Bronchial epithelial cell (primary cell): ENCODE data around the gene OR5AS1. TPM values are rescaled to one million over a fixed set of nuclear protein-coding genes. Genes with fewer than 3 reads are reported as not detected.

Experiments used
- DNase-seq: peaks from one replicate; pipeline ENCODE4 v3.0.0-alpha.2; 2010; ENCODE audit warnings: low read depth
- FAIRE-seq: peaks from 2 replicates; lab custom pipeline; 2011; peaks lifted over from hg19 to GRCh38; lab: Jason Lieb, UNC
- H3K27me3 ChIP-seq: 2 replicates; pipeline ENCODE4 v1.5.1; 2011; ENCODE audit warnings: low read length; ENCODE audit not compliant: control insufficient read depth, insufficient read depth
- H3K36me3 ChIP-seq: 2 replicates; pipeline ENCODE4 v1.5.1; 2011; ENCODE audit warnings: low read length; ENCODE audit not compliant: control insufficient read depth, insufficient read depth
- H3K4me3 ChIP-seq: 2 replicates; pipeline ENCODE4 v1.5.1; 2011; ENCODE audit warnings: mild to moderate bottlenecking, low read depth, low read length, control low read depth
- total RNA-seq: library from RNA; depleted of rRNA; stranded (reverse); fragments of >200 nt; gene quantifications from 2 replicates; pipeline ENCODE4 v1.2.1, GENCODE V29; 2014
- TF ChIP-seq, protein P1 (sequence below): IDR thresholded peaks from 2 replicates; pipeline ENCODE4 v1.5.1; 2011; ENCODE audit warnings: mild to moderate bottlenecking, moderate library complexity, low read length, control low read depth, inconsistent platforms; ENCODE audit not compliant: insufficient read depth, severe bottlenecking

Gene OR5AS1
- not detected in 2 replicates for total RNA-seq

DNA sequence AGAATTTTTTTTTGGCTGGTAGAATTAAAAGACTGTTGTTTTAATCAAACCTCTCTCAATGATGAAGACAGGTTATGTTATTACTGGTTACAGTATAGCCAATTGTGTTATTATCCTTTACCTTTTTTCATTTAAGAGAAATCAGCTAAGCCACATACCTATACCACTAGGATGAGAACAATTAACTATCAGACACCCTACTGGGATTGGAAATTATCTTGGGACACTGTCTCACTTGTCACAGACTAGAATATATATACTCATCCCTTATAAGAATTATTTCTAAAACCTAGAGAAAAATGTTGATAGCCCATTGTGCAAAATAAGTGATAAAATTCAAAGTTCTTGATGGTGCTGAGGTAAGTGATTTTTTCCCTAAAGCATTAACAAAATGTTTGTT lies at the start of gene OR5AS1:
Gene OR5AS1 (plus strand): TSS at position 301 of the 400 bp plus-strand sequence. CDS start 2,765 bp downstream, outside the sequence.
- H3K27me3 ChIP-seq = no peaks in the 10 kb centered on the region
- H3K36me3 ChIP-seq = no peaks in the 10 kb centered on the region
- H3K4me3 ChIP-seq = no peak within 1 kb of the TSS
- FAIRE-seq (no peak), DNase-seq (no peak)
- TF ChIP-seq, protein P1, sequence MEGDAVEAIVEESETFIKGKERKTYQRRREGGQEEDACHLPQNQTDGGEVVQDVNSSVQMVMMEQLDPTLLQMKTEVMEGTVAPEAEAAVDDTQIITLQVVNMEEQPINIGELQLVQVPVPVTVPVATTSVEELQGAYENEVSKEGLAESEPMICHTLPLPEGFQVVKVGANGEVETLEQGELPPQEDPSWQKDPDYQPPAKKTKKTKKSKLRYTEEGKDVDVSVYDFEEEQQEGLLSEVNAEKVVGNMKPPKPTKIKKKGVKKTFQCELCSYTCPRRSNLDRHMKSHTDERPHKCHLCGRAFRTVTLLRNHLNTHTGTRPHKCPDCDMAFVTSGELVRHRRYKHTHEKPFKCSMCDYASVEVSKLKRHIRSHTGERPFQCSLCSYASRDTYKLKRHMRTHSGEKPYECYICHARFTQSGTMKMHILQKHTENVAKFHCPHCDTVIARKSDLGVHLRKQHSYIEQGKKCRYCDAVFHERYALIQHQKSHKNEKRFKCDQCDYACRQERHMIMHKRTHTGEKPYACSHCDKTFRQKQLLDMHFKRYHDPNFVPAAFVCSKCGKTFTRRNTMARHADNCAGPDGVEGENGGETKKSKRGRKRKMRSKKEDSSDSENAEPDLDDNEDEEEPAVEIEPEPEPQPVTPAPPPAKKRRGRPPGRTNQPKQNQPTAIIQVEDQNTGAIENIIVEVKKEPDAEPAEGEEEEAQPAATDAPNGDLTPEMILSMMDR = no peak

DNA sequence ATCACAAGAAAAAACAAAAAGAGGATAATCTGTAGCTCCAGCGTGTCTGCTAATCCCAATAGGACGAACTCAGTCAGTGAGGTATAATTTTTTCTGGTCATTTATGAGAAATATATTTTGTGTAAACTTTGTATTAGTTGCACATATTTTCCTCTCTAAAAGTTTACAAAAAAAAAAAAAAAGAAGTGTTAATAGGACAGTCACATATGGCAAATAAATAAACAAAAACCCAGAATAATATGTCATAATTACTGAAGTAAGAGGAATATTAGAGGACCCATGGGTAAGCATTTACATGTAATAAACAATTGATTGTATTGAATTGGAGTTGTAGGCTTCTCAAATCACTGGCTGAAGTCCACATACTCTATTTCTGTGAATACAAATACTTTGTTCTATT lies 32.9 kb upstream of the OR5AS1 start, which contains the start of gene OR5F1:
Gene OR5F1 (minus strand): TSS at position 101 of the 400 bp plus-strand sequence. CDS start 0 bp downstream, at position 101.
- FAIRE-seq (no peak), DNase-seq (no peak)
- H3K36me3 ChIP-seq = no peaks in the 10 kb centered on the region
- TF ChIP-seq, protein P1 = no peak
- no peak within 1 kb of the TSS for H3K4me3 ChIP-seq
- no peaks in the 10 kb centered on the region for H3K27me3 ChIP-seq

GRCh38 chr11:56010716-56011115 lies 16.7 kb upstream of the OR5AS1 start:
- TF ChIP-seq, protein P1 = no peak
- H3K27me3 ChIP-seq = no peaks in the 10 kb centered on the region
- no peak overlapping the region for H3K4me3 ChIP-seq
- H3K36me3 ChIP-seq = no peaks in the 10 kb centered on the region
- no peak for FAIRE-seq
- DNase-seq = no peak

- DNase-seq (no peak), FAIRE-seq (no peak)
- H3K4me3 ChIP-seq = no peak overlapping the region
- no peaks in the 10 kb centered on the region for H3K27me3 ChIP-seq
- TF ChIP-seq, protein P1 = no peak
- no peaks in the 10 kb centered on the region for H3K36me3 ChIP-seq
Observed at GRCh38 chr11:56013805-56014204, 13.6 kb upstream of the OR5AS1 start.

- TF ChIP-seq, protein P1 = no peak
- Histone ChIP-seq H3K4me3 (no peak overlapping the region), H3K36me3 (no peaks in the 10 kb centered on the region), H3K27me3 (no peaks in the 10 kb centered on the region)
- FAIRE-seq (no peak), DNase-seq (no peak)
Observed at GRCh38 chr11:56045538-56045937, 18.1 kb downstream of the OR5AS1 start.

DNA sequence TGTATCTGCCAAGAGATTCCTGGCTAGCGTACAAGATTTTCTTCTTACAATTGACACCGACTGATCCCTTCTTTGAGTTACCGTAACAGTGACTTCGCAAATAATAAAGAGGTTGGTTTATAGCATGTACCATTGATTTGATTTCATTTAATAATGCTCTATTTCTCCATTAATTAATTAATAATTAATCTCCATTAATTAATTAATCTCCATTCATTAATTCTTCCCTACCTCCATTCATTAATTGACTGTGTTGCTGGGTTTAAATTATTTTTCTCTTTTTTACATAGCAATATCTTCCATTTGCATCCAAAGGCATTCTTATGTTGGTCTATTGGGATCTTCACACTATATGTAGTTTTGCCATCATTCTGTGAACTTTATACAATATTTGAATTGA lies 21.0 kb downstream of the OR5AS1 start:
- no peak overlapping the region for H3K4me3 ChIP-seq
- H3K27me3 ChIP-seq = no peaks in the 10 kb centered on the region
- no peaks in the 10 kb centered on the region for H3K36me3 ChIP-seq
- DNase-seq (no peak), FAIRE-seq (no peak)
- TF ChIP-seq, protein P1 = no peak
